ENCODE measurements around the gene PAM16.

Gene PAM16

DNA sequence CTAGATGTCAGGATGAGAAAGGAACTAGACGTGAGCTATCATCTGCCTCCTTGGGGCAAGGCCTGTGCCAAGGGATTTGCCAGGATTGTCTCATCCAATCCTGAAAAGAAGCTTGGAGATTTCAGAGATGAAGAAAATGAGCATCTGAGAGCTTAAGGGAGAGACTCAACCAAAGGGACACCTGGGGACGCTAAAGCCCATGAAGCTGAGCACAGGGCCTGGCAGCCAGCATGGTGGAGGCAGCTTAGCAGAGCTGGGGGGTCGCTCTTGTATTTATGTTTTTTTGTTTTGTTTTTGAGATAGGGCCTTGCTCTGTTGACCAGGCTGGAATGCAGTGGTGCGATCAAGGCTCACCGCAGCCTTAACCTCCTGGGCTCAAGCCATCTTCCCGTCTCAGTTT, 53.6 kb downstream of the PAM16 start:
- H3K27ac Mint-ChIP-seq = no peak overlapping the region
- no peaks in the 10 kb centered on the region for H3K27me3 Mint-ChIP-seq
- H3K9me3 Mint-ChIP-seq = no peaks in the 10 kb centered on the region
- no peak overlapping the region for H3K4me3 Mint-ChIP-seq
- no peaks in the 10 kb centered on the region for H3K36me3 Mint-ChIP-seq
- H3K4me1 Mint-ChIP-seq = peaks cover 8% of the 10 kb centered on the region

- Mint-ChIP-seq H3K4me3 (no peak overlapping the region), H3K9me3 (no peaks in the 10 kb centered on the region), H3K27me3 (no peaks in the 10 kb centered on the region), H3K36me3 (no peaks in the 10 kb centered on the region), H3K27ac (no peak overlapping the region), H3K4me1 (peaks cover 8% of the 10 kb centered on the region)
These were observed 55.5 kb downstream of the PAM16 start for GRCh38 chr16:4295581-4295980.

DNA sequence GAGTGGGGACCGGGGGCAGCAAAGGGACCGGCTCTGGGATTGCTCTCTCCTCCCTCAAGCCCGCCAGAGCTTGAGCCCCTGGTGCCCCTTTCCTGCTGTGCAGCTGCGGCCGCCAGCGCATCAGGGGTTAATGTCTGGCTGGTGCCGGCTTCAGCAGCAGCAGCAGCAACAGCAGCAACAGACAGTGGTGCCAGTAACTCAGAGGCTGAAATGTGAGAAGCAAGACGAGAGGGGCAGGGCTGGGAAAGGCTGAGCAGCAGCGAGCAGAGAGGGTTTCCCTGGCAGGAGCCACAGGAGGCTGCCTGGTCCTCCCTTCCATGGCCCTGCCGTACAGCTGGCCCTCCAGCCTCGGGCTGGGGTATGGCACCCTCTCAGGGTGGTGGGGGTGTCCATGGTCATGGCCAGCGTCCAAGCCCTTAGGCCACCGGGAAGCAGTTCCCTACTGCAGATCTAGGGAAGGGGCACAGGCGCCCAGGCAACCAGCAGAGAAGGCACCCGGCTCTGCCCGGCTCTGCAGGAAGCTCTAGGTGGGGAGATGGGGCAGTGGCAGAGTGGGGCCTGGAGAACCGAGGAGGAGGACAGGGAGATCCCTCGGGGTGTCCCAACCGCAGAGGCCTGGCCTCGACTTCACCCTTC, 57.2 kb downstream of the PAM16 start:
- Mint-ChIP-seq H3K4me3 (no peak overlapping the region), H3K4me1 (peaks cover 4% of the 10 kb centered on the region), H3K36me3 (no peaks in the 10 kb centered on the region), H3K27me3 (no peaks in the 10 kb centered on the region), H3K27ac (no peak overlapping the region), H3K9me3 (no peaks in the 10 kb centered on the region)

DNA sequence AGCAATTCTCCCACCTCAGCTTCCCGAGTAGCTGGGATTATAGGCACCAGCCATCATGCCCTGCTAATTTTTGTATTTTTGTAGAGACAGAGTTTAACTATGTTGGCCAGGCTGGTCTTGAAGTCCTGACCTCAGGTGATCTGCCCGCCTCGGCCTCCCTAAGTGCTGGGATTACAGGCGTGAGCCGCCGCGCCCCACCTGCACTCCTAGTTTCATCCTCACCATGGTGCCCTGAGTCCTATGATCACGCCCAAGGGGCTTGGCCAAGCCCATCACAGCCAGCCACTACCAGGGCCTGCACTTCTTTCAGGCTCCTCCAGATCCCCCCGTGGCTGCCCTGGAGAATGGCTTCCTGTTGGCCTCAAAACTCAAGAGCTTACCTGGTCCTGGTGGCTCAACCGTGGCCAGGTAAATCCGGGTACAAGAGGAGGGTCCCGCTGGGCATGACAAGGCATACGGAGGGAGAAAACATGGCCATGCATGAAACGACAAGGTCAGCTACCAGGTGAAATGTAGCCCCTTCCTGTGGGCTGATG, 57.9 kb downstream of the PAM16 start:
- H3K27me3 Mint-ChIP-seq = no peaks in the 10 kb centered on the region
- H3K9me3 Mint-ChIP-seq = no peaks in the 10 kb centered on the region
- H3K27ac Mint-ChIP-seq = no peak overlapping the region
- H3K36me3 Mint-ChIP-seq = no peaks in the 10 kb centered on the region
- H3K4me1 Mint-ChIP-seq = peaks cover 8% of the 10 kb centered on the region
- H3K4me3 Mint-ChIP-seq = no peak overlapping the region

DNA sequence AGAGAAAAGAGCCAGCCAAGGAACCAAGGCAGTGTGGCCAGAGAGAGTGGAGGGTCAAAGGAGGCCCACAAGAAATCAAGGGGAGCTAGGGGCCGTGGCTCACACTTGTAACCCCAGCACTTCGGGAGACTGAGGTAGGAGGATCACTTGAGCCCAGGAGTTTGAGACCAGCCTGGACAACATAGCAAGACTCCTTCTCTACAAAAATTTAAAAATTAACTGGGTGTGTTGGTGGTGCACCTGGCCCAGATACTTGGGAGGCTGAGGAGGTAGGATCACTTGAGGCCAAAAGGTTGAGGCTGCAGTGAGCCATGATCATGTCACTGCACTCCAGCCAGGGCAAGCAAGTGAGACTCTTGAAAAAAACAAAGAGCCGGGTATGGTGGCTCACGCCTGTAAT, 59.4 kb downstream of the PAM16 start:
- Mint-ChIP-seq H3K36me3 (no peaks in the 10 kb centered on the region), H3K27ac (no peak overlapping the region), H3K9me3 (no peaks in the 10 kb centered on the region), H3K4me3 (no peak overlapping the region), H3K27me3 (no peaks in the 10 kb centered on the region), H3K4me1 (peaks cover 14% of the 10 kb centered on the region)
